ENCODE data around the gene TMEM170A. TPM values are rescaled to one million over a fixed set of nuclear protein-coding genes. Genes with fewer than 3 reads are reported as not detected.

The TMEM170A gene
- total and polyA plus RNA-seq, 2 experiments from 2014 or later: 31.0 to 68.5 TPM

GRCh38 chr16:75483222-75483621 is 18.7 kb upstream of the TMEM170A start (continued):
- TF ChIP-seq REST (IDR thresholded peaks at IDR 0.05; ENCODE audit: unreplicated experiment) (no peak), ZNF331 (CRISPR knock-in tag; IDR thresholded peaks at IDR 0.05; ENCODE audit: low read depth) (no peak), STAT1 (IDR thresholded peaks at IDR 0.05; ENCODE audit: unreplicated experiment) (no peak)
- TF ChIP-seq, protein P1, sequence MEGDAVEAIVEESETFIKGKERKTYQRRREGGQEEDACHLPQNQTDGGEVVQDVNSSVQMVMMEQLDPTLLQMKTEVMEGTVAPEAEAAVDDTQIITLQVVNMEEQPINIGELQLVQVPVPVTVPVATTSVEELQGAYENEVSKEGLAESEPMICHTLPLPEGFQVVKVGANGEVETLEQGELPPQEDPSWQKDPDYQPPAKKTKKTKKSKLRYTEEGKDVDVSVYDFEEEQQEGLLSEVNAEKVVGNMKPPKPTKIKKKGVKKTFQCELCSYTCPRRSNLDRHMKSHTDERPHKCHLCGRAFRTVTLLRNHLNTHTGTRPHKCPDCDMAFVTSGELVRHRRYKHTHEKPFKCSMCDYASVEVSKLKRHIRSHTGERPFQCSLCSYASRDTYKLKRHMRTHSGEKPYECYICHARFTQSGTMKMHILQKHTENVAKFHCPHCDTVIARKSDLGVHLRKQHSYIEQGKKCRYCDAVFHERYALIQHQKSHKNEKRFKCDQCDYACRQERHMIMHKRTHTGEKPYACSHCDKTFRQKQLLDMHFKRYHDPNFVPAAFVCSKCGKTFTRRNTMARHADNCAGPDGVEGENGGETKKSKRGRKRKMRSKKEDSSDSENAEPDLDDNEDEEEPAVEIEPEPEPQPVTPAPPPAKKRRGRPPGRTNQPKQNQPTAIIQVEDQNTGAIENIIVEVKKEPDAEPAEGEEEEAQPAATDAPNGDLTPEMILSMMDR (conservative IDR thresholded peaks at IDR 0.05; ENCODE audit: low read depth in 2 of 2): no peak

DNA sequence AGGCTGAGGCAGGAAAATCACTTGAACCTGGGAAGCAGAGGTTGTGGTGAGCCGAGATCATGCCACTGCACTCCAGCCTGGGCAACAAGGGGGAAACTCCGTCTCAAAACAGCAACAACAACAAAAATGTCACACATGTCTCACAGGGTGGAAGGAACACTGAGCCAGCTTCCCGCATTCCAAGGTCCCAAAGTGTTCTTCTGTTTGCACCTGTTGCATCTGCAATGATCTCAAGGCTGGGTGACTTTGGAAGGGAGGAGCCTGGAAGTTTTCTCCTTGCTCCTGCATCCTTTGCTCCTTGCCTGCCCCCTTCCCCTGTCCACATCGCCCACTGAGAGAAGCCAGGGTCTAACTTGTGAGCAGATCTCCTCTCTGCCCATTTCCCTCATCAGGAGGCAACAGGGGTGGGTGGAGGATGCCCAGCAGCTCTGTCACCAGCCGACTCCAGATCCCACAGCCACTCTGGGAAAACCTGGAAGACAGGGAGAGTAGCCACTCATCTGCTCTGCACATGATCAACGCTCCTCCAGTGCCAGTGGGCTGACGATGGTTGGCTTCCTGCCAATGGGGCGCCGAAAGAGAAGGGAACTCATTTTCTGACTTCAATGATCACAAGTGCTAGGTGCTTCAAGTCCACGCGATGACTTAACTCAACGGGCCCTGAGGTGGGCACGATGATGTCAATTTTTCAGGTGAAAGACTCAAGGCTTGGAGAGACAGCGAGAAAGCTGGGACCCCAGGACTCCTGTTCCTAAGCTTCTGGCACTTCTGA is 18.1 kb upstream of the TMEM170A start:
- Mint-ChIP-seq H3K36me3 (ENCODE audit: low read depth) (peaks cover 26% of the 10 kb centered on the region), H3K9me3 (no peaks in the 10 kb centered on the region; the same call in 2 of the 3 replicates), H3K27me3 (ENCODE audit: insufficient read depth, low read depth, poor library complexity) (peaks cover 10% of the 10 kb centered on the region), H3K27ac (no peak overlapping the region), H3K4me1 (no peaks in the 10 kb centered on the region; the same call in 2 of the 3 replicates), H3K4me3 (no peak overlapping the region)
- Histone ChIP-seq H3K79me2 (replicated peaks; ENCODE audit: insufficient read depth) (no peaks in the 10 kb centered on the region), H3K9me2 (ENCODE audit: insufficient read depth) (no peaks in the 10 kb centered on the region), H2AFZ (no peak overlapping the region), H3K4me1 (ENCODE audit: insufficient read depth) (no peaks in the 10 kb centered on the region), H3K4me3 (no peak overlapping the region), H3K4me2 (no peak overlapping the region), H3K27ac (ENCODE audit: low read depth) (no peak overlapping the region), H3F3A (replicated peaks; ENCODE audit: low read depth) (no peaks in the 10 kb centered on the region), H3K27me3 (ENCODE audit: insufficient read depth) (no peaks in the 10 kb centered on the region), H4K20me1 (replicated peaks; ENCODE audit: insufficient read depth) (no peaks in the 10 kb centered on the region; the same call in 1 of the 2 replicates), H3K36me3 (ENCODE audit: insufficient read depth) (no peaks in the 10 kb centered on the region)
- no peak for ATAC-seq
- TF ChIP-seq ETS1 (IDR thresholded peaks at IDR 0.05) (no peak), NANOG (IDR thresholded peaks at IDR 0.05; ENCODE audit: borderline replicate concordance) (no peak), ZNF331 (CRISPR knock-in tag; IDR thresholded peaks at IDR 0.05; ENCODE audit: low read depth) (no peak), CREB1 (CRISPR knock-in tag; IDR thresholded peaks at IDR 0.05; ENCODE audit: low read depth) (no peak), POLR2AphosphoS5 (IDR thresholded peaks at IDR 0.05; ENCODE audit: low read depth) (no peak), ZNF114 (CRISPR knock-in tag; IDR thresholded peaks at IDR 0.05) (no peak), JUNB (IDR thresholded peaks at IDR 0.05; ENCODE audit: unreplicated experiment) (no peak), EZH2phosphoT487 (IDR thresholded peaks at IDR 0.05; ENCODE audit: unreplicated experiment) (no peak), EZH2 (IDR thresholded peaks at IDR 0.05; ENCODE audit: low read depth, unreplicated experiment) (no peak)
- no peak for DNase-seq (ENCODE audit: low spot score)

Data from GM23338 (cell line).